Gastroesophageal sphincter (tissue), 3 donors: ENCODE measurements around the gene LRP11.

ENCODE experiments used
- EP300 ChIP-seq: sonication (generic); formaldehyde crosslinking; IDR thresholded peaks from one replicate; pipeline ENCODE4 v1.6.1; 2017; ENCODE audit warnings: antibody characterized with exemption, mild to moderate bottlenecking
- POLR2A ChIP-seq, 2 donors: fragments of 450-650 bp; IDR thresholded peaks; one replicate each; pipeline ENCODE4 v1.6.1; 2017; ENCODE audit warnings: antibody characterized with exemption in 2 of 2, mild to moderate bottlenecking in 2 of 2, moderate library complexity in 1 of 2
- POLR2AphosphoS5 ChIP-seq: sonication (generic); formaldehyde crosslinking; IDR thresholded peaks from one replicate; pipeline ENCODE4 v1.6.1; 2017; ENCODE audit warnings: antibody characterized with exemption
- TF ChIP-seq, protein P1 (sequence below), 4 experiments: fragments of 200-600 bp in 2 of 4; fragments of 450-650 bp in 2 of 4; sonication (generic) in 1 of 4; IDR thresholded peaks; one replicate each; pipeline ENCODE4 v1.5.1; 2017 to 2019; ENCODE audit warnings: antibody characterized with exemption in 4 of 4, mild to moderate bottlenecking in 2 of 4, moderate library complexity in 2 of 4

- no peak for TF ChIP-seq POLR2A (IDR thresholded peaks at IDR 0.05)
- no peak for TF ChIP-seq POLR2AphosphoS5
- TF ChIP-seq, protein P1, sequence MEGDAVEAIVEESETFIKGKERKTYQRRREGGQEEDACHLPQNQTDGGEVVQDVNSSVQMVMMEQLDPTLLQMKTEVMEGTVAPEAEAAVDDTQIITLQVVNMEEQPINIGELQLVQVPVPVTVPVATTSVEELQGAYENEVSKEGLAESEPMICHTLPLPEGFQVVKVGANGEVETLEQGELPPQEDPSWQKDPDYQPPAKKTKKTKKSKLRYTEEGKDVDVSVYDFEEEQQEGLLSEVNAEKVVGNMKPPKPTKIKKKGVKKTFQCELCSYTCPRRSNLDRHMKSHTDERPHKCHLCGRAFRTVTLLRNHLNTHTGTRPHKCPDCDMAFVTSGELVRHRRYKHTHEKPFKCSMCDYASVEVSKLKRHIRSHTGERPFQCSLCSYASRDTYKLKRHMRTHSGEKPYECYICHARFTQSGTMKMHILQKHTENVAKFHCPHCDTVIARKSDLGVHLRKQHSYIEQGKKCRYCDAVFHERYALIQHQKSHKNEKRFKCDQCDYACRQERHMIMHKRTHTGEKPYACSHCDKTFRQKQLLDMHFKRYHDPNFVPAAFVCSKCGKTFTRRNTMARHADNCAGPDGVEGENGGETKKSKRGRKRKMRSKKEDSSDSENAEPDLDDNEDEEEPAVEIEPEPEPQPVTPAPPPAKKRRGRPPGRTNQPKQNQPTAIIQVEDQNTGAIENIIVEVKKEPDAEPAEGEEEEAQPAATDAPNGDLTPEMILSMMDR (IDR thresholded peaks at IDR 0.05): no peak
- no peak for TF ChIP-seq EP300
Measured at GRCh38 chr6:149906405-149906804, 42.2 kb upstream of the LRP11 start.
